ENCODE data around the gene OR5A1. TPM values are rescaled to one million over a fixed set of nuclear protein-coding genes. Genes with fewer than 3 reads are reported as not detected.

The OR5A1 gene
- total and polyA plus RNA-seq, 4 donors = not detected

DNA sequence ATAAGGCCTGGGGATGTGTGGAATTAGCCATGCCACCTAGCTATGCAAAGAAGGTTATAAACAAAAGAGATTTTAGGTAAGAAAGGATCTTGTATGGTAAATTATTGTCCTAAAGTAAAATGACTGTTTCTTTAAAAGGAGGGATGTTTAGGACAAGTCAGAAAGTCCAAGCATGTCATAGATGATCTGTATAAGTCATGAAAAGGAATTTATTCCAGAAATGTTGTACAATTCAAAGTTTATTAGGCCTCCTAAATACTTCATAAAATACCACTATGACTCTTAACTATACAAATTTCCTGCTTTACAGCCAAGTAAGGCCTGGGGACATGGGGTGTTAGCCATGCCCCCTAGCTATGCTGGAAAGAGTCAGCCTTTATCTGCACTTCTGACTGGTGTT lies 32.7 kb upstream of the OR5A1 start (continued):
- TF ChIP-seq CTCF (IDR thresholded peaks at IDR 0.05; ENCODE audit: low read depth, low read length, missing input control) (no peak), SP1 (IDR thresholded peaks at IDR 0.05) (no peak), RAD21 (IDR thresholded peaks at IDR 0.05) (no peak), TAF1 (conservative IDR thresholded peaks at IDR 0.05) (no peak), JUND (IDR thresholded peaks at IDR 0.05) (no peak), HNF4A (conservative IDR thresholded peaks at IDR 0.05) (no peak), GABPA (IDR thresholded peaks at IDR 0.05 in 1 of 2, conservative IDR thresholded peaks at IDR 0.05 in 1 of 2) (no peak), YY1 (IDR thresholded peaks at IDR 0.05) (no peak), HNF4G (IDR thresholded peaks at IDR 0.05) (no peak)

DNA sequence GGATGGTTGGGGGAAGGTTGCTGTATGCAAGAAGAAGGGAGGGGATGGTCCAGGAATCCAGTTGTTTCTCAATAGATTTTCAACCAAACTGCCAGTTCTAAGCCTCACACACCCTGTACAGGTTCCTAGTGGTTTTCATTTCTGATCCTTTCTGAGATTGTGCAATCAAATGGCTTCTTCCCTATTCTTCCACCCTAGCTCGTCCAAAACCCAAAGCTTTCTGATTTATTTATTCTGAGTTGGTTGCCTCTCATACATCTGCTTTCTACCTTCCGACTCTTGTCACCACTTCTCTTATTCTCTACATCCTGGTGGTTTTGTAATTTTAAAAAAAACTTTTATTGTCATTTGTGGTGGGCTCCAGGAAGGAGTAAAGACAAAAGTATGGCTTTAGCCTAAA lies 22.6 kb upstream of the OR5A1 start:
- H3K27me3 ChIP-seq (ENCODE audit: control insufficient read depth in 4 of 4, insufficient read depth in 4 of 4, low read length in 3 of 4) = no peaks in the 10 kb centered on the region
- DNase-seq (ENCODE audit: low spot score) = no peak
- H3K4me3 ChIP-seq (ENCODE audit: low read depth in 1 of 3, low read length in 3 of 3) = no peak overlapping the region
- 66% methylated on average over 2 of the region's 2 CpGs for WGBS
- no peaks in the 10 kb centered on the region for H3K4me1 ChIP-seq (ENCODE audit: control insufficient read depth in 4 of 4, insufficient read depth in 4 of 4, low read length in 3 of 4)
- no peak overlapping the region for H3K27ac ChIP-seq (ENCODE audit: low read depth in 1 of 2, low read length in 2 of 2)
- H3K9ac ChIP-seq (ENCODE audit: low read depth in 1 of 2, low read length in 2 of 2) = no peak overlapping the region
- no peaks in the 10 kb centered on the region for H3K36me3 ChIP-seq (ENCODE audit: control insufficient read depth in 4 of 4, insufficient read depth in 3 of 4, low read depth in 1 of 4, low read length in 3 of 4)
- no peaks in the 10 kb centered on the region for H3K9me3 ChIP-seq (ENCODE audit: control insufficient read depth in 4 of 4, low read length in 3 of 4)
- TF ChIP-seq JUND (IDR thresholded peaks at IDR 0.05) (no peak), FOXA1 (IDR thresholded peaks at IDR 0.05) (no peak), NR2F2 (IDR thresholded peaks at IDR 0.05) (no peak), CTCF (IDR thresholded peaks at IDR 0.05; ENCODE audit: low read depth, low read length, missing input control) (no peak), ZBTB33 (IDR thresholded peaks at IDR 0.05) (no peak), RXRA (IDR thresholded peaks at IDR 0.05) (no peak), YY1 (IDR thresholded peaks at IDR 0.05) (no peak)
- TF ChIP-seq, protein P1, sequence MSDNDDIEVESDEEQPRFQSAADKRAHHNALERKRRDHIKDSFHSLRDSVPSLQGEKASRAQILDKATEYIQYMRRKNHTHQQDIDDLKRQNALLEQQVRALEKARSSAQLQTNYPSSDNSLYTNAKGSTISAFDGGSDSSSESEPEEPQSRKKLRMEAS (IDR thresholded peaks at IDR 0.05) = no peak

GRCh38 chr11:59415111-59415510 lies 21.2 kb upstream of the OR5A1 start:
- 89% methylated on average over 1 of the region's 1 CpG for WGBS
- TF ChIP-seq HNF4G (IDR thresholded peaks at IDR 0.05) (no peak), JUND (IDR thresholded peaks at IDR 0.05) (no peak), HNF4A (conservative IDR thresholded peaks at IDR 0.05) (no peak), EGR1 (IDR thresholded peaks at IDR 0.05; ENCODE audit: low read depth in 2 of 2) (no peak), TAF1 (conservative IDR thresholded peaks at IDR 0.05) (no peak), YY1 (IDR thresholded peaks at IDR 0.05) (no peak), FOXA1 (IDR thresholded peaks at IDR 0.05) (no peak), GABPA (IDR thresholded peaks at IDR 0.05 in 1 of 2, conservative IDR thresholded peaks at IDR 0.05 in 1 of 2) (no peak), ZBTB33 (IDR thresholded peaks at IDR 0.05) (no peak), NR2F2 (IDR thresholded peaks at IDR 0.05) (no peak), RAD21 (IDR thresholded peaks at IDR 0.05) (no peak)
- TF ChIP-seq, protein P2, sequence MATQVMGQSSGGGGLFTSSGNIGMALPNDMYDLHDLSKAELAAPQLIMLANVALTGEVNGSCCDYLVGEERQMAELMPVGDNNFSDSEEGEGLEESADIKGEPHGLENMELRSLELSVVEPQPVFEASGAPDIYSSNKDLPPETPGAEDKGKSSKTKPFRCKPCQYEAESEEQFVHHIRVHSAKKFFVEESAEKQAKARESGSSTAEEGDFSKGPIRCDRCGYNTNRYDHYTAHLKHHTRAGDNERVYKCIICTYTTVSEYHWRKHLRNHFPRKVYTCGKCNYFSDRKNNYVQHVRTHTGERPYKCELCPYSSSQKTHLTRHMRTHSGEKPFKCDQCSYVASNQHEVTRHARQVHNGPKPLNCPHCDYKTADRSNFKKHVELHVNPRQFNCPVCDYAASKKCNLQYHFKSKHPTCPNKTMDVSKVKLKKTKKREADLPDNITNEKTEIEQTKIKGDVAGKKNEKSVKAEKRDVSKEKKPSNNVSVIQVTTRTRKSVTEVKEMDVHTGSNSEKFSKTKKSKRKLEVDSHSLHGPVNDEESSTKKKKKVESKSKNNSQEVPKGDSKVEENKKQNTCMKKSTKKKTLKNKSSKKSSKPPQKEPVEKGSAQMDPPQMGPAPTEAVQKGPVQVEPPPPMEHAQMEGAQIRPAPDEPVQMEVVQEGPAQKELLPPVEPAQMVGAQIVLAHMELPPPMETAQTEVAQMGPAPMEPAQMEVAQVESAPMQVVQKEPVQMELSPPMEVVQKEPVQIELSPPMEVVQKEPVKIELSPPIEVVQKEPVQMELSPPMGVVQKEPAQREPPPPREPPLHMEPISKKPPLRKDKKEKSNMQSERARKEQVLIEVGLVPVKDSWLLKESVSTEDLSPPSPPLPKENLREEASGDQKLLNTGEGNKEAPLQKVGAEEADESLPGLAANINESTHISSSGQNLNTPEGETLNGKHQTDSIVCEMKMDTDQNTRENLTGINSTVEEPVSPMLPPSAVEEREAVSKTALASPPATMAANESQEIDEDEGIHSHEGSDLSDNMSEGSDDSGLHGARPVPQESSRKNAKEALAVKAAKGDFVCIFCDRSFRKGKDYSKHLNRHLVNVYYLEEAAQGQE (IDR thresholded peaks at IDR 0.05) = no peak

More at GRCh38 chr11:59415111-59415510, 21.2 kb upstream of the OR5A1 start:
- Histone ChIP-seq H3K4me1 (ENCODE audit: control insufficient read depth in 4 of 4, insufficient read depth in 4 of 4, low read length in 3 of 4) (no peaks in the 10 kb centered on the region), H3K27me3 (ENCODE audit: control insufficient read depth in 4 of 4, insufficient read depth in 4 of 4, low read length in 3 of 4) (no peaks in the 10 kb centered on the region), H3K27ac (ENCODE audit: low read depth in 1 of 2, low read length in 2 of 2) (no peak overlapping the region), H3K9me3 (ENCODE audit: control insufficient read depth in 4 of 4, low read length in 3 of 4) (no peaks in the 10 kb centered on the region), H3K9ac (ENCODE audit: low read depth in 1 of 2, low read length in 2 of 2) (no peak overlapping the region), H3K4me3 (ENCODE audit: low read depth in 1 of 3, low read length in 3 of 3) (no peak overlapping the region), H3K36me3 (ENCODE audit: control insufficient read depth in 4 of 4, insufficient read depth in 3 of 4, low read depth in 1 of 4, low read length in 3 of 4) (no peaks in the 10 kb centered on the region)
- no peak for DNase-seq (ENCODE audit: low spot score)

All from liver (tissue), 9 donors.